Stimulated activated CD8-positive, alpha-beta memory T cell treated with anti-CD3 and anti-CD28 coated beads, Interleukin-7, amount 100 ng/mL, for 24 hours (primary cell): ENCODE measurements around the gene FNDC3B.

ENCODE experiments used
- DNase-seq: peaks from one replicate; pipeline ENCODE4 v3.0.0-alpha.2; 2020; ENCODE audit warnings: low read depth

The FNDC3B gene

GRCh38 chr3:172217877-172218276 lies 178.5 kb downstream of the FNDC3B start:
- DNase-seq: no peak

- DNase-seq: no peak
Observed at GRCh38 chr3:172218350-172219323, 179.3 kb downstream of the FNDC3B start.

GRCh38 chr3:172219750-172220149 lies 180.4 kb downstream of the FNDC3B start:
- no peak for DNase-seq

GRCh38 chr3:172221547-172221946 lies 182.2 kb downstream of the FNDC3B start:
- no peak for DNase-seq

- DNase-seq: no peak
Observed at GRCh38 chr3:172222478-172223071, 183.2 kb downstream of the FNDC3B start.

- no peak for DNase-seq
Observed at GRCh38 chr3:172223870-172224269, 184.5 kb downstream of the FNDC3B start.

- no peak for DNase-seq
Observed at GRCh38 chr3:172224560-172225214, 185.3 kb downstream of the FNDC3B start.

GRCh38 chr3:172225215-172225707 lies 185.9 kb downstream of the FNDC3B start:
- no peak for DNase-seq

- no peak for DNase-seq
Observed at GRCh38 chr3:172226831-172227230, 187.5 kb downstream of the FNDC3B start.

- DNase-seq: no peak
Observed at GRCh38 chr3:172227340-172228035, 188.1 kb downstream of the FNDC3B start.

- no peak for DNase-seq
Observed at GRCh38 chr3:172228036-172228415, 188.6 kb downstream of the FNDC3B start.

GRCh38 chr3:172229462-172229861 lies 190.1 kb downstream of the FNDC3B start:
- no peak for DNase-seq

GRCh38 chr3:172231318-172231901 lies 192.0 kb downstream of the FNDC3B start:
- no peak for DNase-seq

GRCh38 chr3:172232579-172233212 lies 193.3 kb downstream of the FNDC3B start:
- no peak for DNase-seq

- no peak for DNase-seq
Observed at GRCh38 chr3:172233474-172234277, 194.3 kb downstream of the FNDC3B start.

- no peak for DNase-seq
Observed at GRCh38 chr3:172235698-172236097, 196.3 kb downstream of the FNDC3B start.

- DNase-seq: no peak
Observed at GRCh38 chr3:172236771-172237742, 197.7 kb downstream of the FNDC3B start.

GRCh38 chr3:172238188-172238587 lies 198.8 kb downstream of the FNDC3B start:
- DNase-seq: no peak

GRCh38 chr3:172239218-172239790 lies 199.9 kb downstream of the FNDC3B start:
- DNase-seq: no peak
